MM.1S (cell line): ENCODE results near the gene CFAP77.

Experiments used
- DNase-seq: peaks from one replicate; pipeline ENCODE4 v3.0.0-alpha.2; 2015
- H2AFZ ChIP-seq: fragments of 300-600 bp; sonication (generic); 2 replicates; pipeline ENCODE4 v1.6.0; 2016; ENCODE audit warnings: antibody characterized with exemption, low read length
- H3F3A ChIP-seq: fragments of 300-600 bp; sonication (generic); 2 replicates; pipeline ENCODE4 v1.6.1; 2016; ENCODE audit warnings: mild to moderate bottlenecking, antibody characterized with exemption, low read length, moderate library complexity, mixed read lengths; ENCODE audit not compliant: insufficient read depth
- H3K27ac ChIP-seq: fragments of 300-600 bp; sonication (generic); 2 replicates; pipeline ENCODE4 v1.5.1; 2016; ENCODE audit warnings: mild to moderate bottlenecking, low read length
- H3K27me3 ChIP-seq: fragments of 300-600 bp; sonication (generic); replicated peaks from 2 replicates; pipeline ENCODE4 v1.6.0; 2016; ENCODE audit warnings: low read length; ENCODE audit not compliant: insufficient read depth
- H3K36me3 ChIP-seq: fragments of 300-600 bp; sonication (generic); replicated peaks from 2 replicates; pipeline ENCODE4 v1.6.1; 2016; ENCODE audit warnings: mild to moderate bottlenecking, low read length, mixed read lengths; ENCODE audit not compliant: insufficient read depth
- H3K4me1 ChIP-seq: fragments of 300-600 bp; sonication (generic); 2 replicates; pipeline ENCODE4 v1.6.1; 2016; ENCODE audit warnings: low read length, mixed read lengths
- H3K4me2 ChIP-seq: fragments of 300-600 bp; sonication (generic); 2 replicates; pipeline ENCODE4 v1.6.0; 2016; ENCODE audit warnings: low read depth, low read length
- H3K4me3 ChIP-seq: fragments of 300-600 bp; sonication (generic); 2 replicates; pipeline ENCODE4 v1.5.1; 2016; ENCODE audit warnings: low read length, mixed read lengths
- H3K79me2 ChIP-seq: fragments of 300-600 bp; sonication (generic); 2 replicates; pipeline ENCODE4 v1.6.1; 2016; ENCODE audit warnings: mixed run types, low read length, mixed read lengths
- H3K9ac ChIP-seq: fragments of 300-600 bp; sonication (generic); 2 replicates; pipeline ENCODE4 v1.6.1; 2016; ENCODE audit warnings: low read length, mixed read lengths
- H3K9me2 ChIP-seq: fragments of 300-600 bp; sonication (generic); replicated peaks from 2 replicates; pipeline ENCODE4 v1.6.1; 2016; ENCODE audit warnings: mild to moderate bottlenecking, low read length, mixed read lengths; ENCODE audit not compliant: insufficient read depth
- H3K9me3 ChIP-seq: fragments of 300-600 bp; sonication (generic); replicated peaks from 2 replicates; pipeline ENCODE4 v1.6.1; 2016; ENCODE audit warnings: mild to moderate bottlenecking, low read length, mixed read lengths; ENCODE audit not compliant: insufficient read depth
- H4K20me1 ChIP-seq: fragments of 300-600 bp; sonication (generic); 2 replicates; pipeline ENCODE4 v1.6.1; 2016; ENCODE audit warnings: mild to moderate bottlenecking, low read length, moderate library complexity, mixed read lengths; ENCODE audit not compliant: insufficient read depth
- EZH2 ChIP-seq: fragments of 300-600 bp; sonication (generic); optimal IDR thresholded peaks from 2 replicates; pipeline ENCODE3; 2017; ENCODE audit warnings: low read depth, mild to moderate bottlenecking, antibody characterized with exemption, low read length, mixed read lengths
- EZH2phosphoT487 ChIP-seq: fragments of 300-600 bp; sonication (generic); IDR thresholded peaks from 2 replicates; pipeline ENCODE4 v1.6.1; 2018; ENCODE audit warnings: antibody characterized with exemption, low read length
- TF ChIP-seq, protein P1 (sequence below): fragments of 300-600 bp; sonication (generic); IDR thresholded peaks from 2 replicates; pipeline ENCODE4 v1.5.1; 2016; ENCODE audit warnings: antibody characterized with exemption, low read length, mixed read lengths

Gene CFAP77

DNA sequence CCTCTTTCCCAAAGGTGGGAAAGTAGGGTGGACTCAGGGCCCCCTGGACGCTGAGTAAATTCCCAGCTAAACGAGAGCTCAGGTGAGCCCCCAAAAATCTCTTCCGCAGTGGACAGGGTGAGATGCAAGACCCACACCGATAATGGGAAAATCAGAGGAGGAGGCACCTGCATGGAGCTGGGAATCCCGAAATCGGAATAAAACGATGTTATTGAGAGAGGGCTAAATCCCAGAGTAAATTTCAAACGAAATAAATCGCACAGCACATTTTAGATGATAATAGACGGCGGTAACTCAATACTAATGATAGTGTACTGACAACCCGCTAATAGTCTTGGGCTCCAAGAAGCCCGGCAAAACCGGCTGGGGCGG lies 169.4 kb downstream of the CFAP77 start:
- Histone ChIP-seq H3F3A (no peaks in the 10 kb centered on the region), H3K9ac (no peak overlapping the region), H4K20me1 (no peaks in the 10 kb centered on the region), H3K9me2 (no peaks in the 10 kb centered on the region), H3K27ac (no peak overlapping the region), H3K9me3 (no peaks in the 10 kb centered on the region), H3K4me2 (no peak overlapping the region), H3K36me3 (no peaks in the 10 kb centered on the region), H3K27me3 (peaks cover 69% of the 10 kb centered on the region), H3K4me3 (no peak overlapping the region), H3K79me2 (no peaks in the 10 kb centered on the region), H2AFZ (no peak overlapping the region), H3K4me1 (no peaks in the 10 kb centered on the region)
- TF ChIP-seq EZH2phosphoT487 (no peak), EZH2 (peak; percentile 52)
- no peak for DNase-seq

DNA sequence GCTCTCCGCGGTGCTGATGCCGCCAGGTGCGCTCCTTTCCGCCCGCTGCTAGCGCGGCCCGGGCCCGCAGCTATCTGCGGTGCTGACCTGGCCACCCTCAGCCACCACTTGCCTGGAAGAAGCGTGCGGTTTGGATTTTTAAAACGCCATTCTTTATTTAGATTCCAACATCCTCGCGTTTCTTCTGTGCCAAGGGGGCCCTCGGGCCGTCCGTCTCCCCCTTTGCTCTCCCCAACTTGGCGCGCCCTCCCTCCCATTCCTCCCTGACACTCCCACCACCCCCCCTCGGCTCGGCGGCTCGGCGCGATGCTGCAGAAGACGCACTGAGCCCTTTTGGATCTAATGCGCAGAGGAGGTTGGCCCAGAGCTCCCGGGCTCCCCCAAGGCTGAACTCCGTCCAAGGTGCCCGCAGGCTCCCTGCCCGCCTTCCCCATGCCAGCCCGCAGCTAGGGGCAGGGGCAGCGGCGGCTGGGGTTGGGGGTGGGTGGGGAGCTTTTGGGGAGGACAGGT lies 172.3 kb downstream of the CFAP77 start, which contains the start of gene BARHL1:
TSS of gene BARHL1 (plus strand) at position 331 of the 510 bp plus-strand sequence. CDS start 192 bp downstream, outside the sequence.
- Histone ChIP-seq H3K9me3 (no peaks in the 10 kb centered on the region), H3K79me2 (no peaks in the 10 kb centered on the region), H3K4me3 (peak within 1 kb of the TSS; percentile 61), H3F3A (no peaks in the 10 kb centered on the region), H3K4me2 (peak within 1 kb of the TSS; percentile 96), H3K36me3 (no peaks in the 10 kb centered on the region), H3K9me2 (no peaks in the 10 kb centered on the region), H4K20me1 (no peaks in the 10 kb centered on the region), H2AFZ (no peak within 1 kb of the TSS), H3K4me1 (no peaks in the 10 kb centered on the region), H3K27ac (no peak within 1 kb of the TSS), H3K9ac (no peak within 1 kb of the TSS), H3K27me3 (peaks cover 88% of the 10 kb centered on the region)
- TF ChIP-seq EZH2 (no peak), EZH2phosphoT487 (no peak)
- TF ChIP-seq, protein P1, sequence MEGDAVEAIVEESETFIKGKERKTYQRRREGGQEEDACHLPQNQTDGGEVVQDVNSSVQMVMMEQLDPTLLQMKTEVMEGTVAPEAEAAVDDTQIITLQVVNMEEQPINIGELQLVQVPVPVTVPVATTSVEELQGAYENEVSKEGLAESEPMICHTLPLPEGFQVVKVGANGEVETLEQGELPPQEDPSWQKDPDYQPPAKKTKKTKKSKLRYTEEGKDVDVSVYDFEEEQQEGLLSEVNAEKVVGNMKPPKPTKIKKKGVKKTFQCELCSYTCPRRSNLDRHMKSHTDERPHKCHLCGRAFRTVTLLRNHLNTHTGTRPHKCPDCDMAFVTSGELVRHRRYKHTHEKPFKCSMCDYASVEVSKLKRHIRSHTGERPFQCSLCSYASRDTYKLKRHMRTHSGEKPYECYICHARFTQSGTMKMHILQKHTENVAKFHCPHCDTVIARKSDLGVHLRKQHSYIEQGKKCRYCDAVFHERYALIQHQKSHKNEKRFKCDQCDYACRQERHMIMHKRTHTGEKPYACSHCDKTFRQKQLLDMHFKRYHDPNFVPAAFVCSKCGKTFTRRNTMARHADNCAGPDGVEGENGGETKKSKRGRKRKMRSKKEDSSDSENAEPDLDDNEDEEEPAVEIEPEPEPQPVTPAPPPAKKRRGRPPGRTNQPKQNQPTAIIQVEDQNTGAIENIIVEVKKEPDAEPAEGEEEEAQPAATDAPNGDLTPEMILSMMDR = no peak
- no peak for DNase-seq

DNA sequence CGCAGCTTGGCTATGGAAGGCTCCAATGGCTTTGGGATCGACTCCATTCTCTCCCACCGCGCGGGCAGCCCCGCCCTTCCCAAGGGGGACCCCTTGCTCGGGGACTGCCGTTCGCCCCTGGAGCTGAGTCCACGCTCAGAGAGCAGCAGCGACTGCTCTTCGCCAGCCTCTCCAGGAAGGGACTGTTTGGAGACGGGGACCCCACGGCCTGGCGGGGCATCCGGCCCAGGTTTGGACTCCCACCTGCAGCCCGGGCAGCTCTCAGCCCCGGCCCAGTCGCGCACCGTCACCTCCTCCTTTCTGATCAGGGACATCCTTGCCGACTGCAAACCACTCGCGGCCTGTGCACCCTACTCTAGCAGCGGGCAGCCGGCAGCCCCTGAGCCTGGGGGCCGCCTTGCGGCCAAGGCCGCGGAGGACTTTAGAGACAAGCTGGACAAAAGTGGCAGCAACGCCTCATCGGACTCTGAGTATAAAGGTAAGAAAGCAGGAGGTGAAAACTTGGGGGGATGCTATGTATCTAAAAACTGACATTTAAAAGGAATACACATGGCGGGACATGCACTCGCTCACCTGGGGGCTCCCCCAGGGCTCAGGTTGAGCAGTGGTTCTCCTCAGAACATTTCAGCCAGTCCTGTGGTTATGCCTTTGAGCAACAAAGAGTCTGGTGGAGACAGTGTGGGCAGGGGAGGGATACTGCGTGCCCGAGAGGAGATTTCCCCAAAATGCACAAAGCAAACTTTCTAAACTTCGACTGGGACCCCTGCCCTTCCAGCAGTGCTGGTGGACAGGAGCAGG lies 173.0 kb downstream of the CFAP77 start:
- no peak overlapping the region for H3K27ac ChIP-seq
- no peak overlapping the region for H3K4me2 ChIP-seq
- no peaks in the 10 kb centered on the region for H3K36me3 ChIP-seq
- H3K4me1 ChIP-seq = no peaks in the 10 kb centered on the region
- no peaks in the 10 kb centered on the region for H3F3A ChIP-seq
- H3K27me3 ChIP-seq = peaks cover 86% of the 10 kb centered on the region
- no peak for TF ChIP-seq EZH2
- TF ChIP-seq, protein P1 = no peak
- no peak for TF ChIP-seq EZH2phosphoT487
- H3K9me3 ChIP-seq = no peaks in the 10 kb centered on the region
- H3K9ac ChIP-seq = no peak overlapping the region
- no peak overlapping the region for H2AFZ ChIP-seq
- H3K79me2 ChIP-seq = no peaks in the 10 kb centered on the region
- H4K20me1 ChIP-seq = no peaks in the 10 kb centered on the region
- H3K9me2 ChIP-seq = no peaks in the 10 kb centered on the region
- H3K4me3 ChIP-seq = no peak overlapping the region
- no peak for DNase-seq
